HAP-1 (cell line): ENCODE results near the gene ZNF17.

Experiments
- DNase-seq, 2 experiments: peaks; one replicate each; pipeline ENCODE4 v3.0.0-alpha.2; 2016 to 2020; ENCODE audit warnings: low spot score in 2 of 2
- H3K27me3 ChIP-seq: fragments of 250-450 bp; sonication (Bioruptor Pico); 2 replicates; pipeline ENCODE4 v1.5.1; 2020; ENCODE audit warnings: low read depth, mild to moderate bottlenecking, moderate library complexity
- H3K36me3 ChIP-seq: fragments of 250-450 bp; sonication (Bioruptor Pico); replicated peaks from 2 replicates; pipeline ENCODE4 v1.5.1; 2020; ENCODE audit warnings: mild to moderate bottlenecking
- H3K4me1 ChIP-seq: fragments of 250-450 bp; sonication (Bioruptor Pico); 2 replicates; pipeline ENCODE4 v1.5.1; 2020; ENCODE audit warnings: mild to moderate bottlenecking
- H3K4me3 ChIP-seq: fragments of 250-450 bp; sonication (Bioruptor Pico); 2 replicates; pipeline ENCODE4 v1.5.1; 2020; ENCODE audit warnings: mild to moderate bottlenecking, moderate library complexity
- H3K9me3 ChIP-seq: fragments of 250-450 bp; sonication (Bioruptor Pico); 2 replicates; pipeline ENCODE4 v1.5.1; 2020; ENCODE audit warnings: mild to moderate bottlenecking, moderate library complexity
- in situ Hi-C: fragments of 300-500 bp; cut with MboI; formaldehyde crosslinking; loops from 3 replicates; pipeline ENCODE4 v1.14.3; 2020; ENCODE audit warnings: low sequenced_read_pairs, inconsistent platforms, mixed read lengths

Gene ZNF17

GRCh38 chr19:57441979-57442752 lies 31.2 kb downstream of the ZNF17 start:
- H3K27me3 ChIP-seq: no peaks in the 10 kb centered on the region
- H3K9me3 ChIP-seq: peaks cover 6% of the 10 kb centered on the region; the same call in 1 of the 2 replicates
- H3K36me3 ChIP-seq: peaks cover 33% of the 10 kb centered on the region
- no peaks in the 10 kb centered on the region for H3K4me1 ChIP-seq
- in situ Hi-C loops: no loop called here
- no peak overlapping the region for H3K4me3 ChIP-seq
- no peak for DNase-seq

- Histone ChIP-seq H3K4me1 (no peaks in the 10 kb centered on the region), H3K9me3 (peaks cover 6% of the 10 kb centered on the region; the same call in 1 of the 2 replicates), H3K36me3 (peaks cover 33% of the 10 kb centered on the region), H3K4me3 (no peak overlapping the region), H3K27me3 (no peaks in the 10 kb centered on the region)
- in situ Hi-C loops: no loop called here
- DNase-seq: no peak
These were observed 32.2 kb downstream of the ZNF17 start for GRCh38 chr19:57443121-57443696.

GRCh38 chr19:57452307-57452706 lies 41.3 kb downstream of the ZNF17 start:
- peaks cover 2% of the 10 kb centered on the region; the same call in 1 of the 2 replicates for H3K9me3 ChIP-seq
- no peak overlapping the region for H3K4me3 ChIP-seq
- H3K27me3 ChIP-seq: no peaks in the 10 kb centered on the region
- in situ Hi-C loops: no loop called here
- no peak for DNase-seq
- H3K4me1 ChIP-seq: no peaks in the 10 kb centered on the region
- no peaks in the 10 kb centered on the region for H3K36me3 ChIP-seq

GRCh38 chr19:57465680-57466381 lies 54.9 kb downstream of the ZNF17 start:
- Histone ChIP-seq H3K27me3 (no peaks in the 10 kb centered on the region), H3K4me1 (no peaks in the 10 kb centered on the region), H3K4me3 (no peak overlapping the region), H3K36me3 (no peaks in the 10 kb centered on the region), H3K9me3 (peaks cover 10% of the 10 kb centered on the region)
- DNase-seq: peak; percentile 27 to 30
- in situ Hi-C loops: no loop called here

- no peak for DNase-seq
- Histone ChIP-seq H3K9me3 (peaks cover 11% of the 10 kb centered on the region), H3K27me3 (no peaks in the 10 kb centered on the region), H3K4me3 (no peak overlapping the region), H3K4me1 (no peaks in the 10 kb centered on the region), H3K36me3 (no peaks in the 10 kb centered on the region)
- in situ Hi-C loops: no loop called here
These were observed 55.5 kb downstream of the ZNF17 start for GRCh38 chr19:57466489-57466888.
